Measurements from ENCODE around the gene NRARP.

DNA sequence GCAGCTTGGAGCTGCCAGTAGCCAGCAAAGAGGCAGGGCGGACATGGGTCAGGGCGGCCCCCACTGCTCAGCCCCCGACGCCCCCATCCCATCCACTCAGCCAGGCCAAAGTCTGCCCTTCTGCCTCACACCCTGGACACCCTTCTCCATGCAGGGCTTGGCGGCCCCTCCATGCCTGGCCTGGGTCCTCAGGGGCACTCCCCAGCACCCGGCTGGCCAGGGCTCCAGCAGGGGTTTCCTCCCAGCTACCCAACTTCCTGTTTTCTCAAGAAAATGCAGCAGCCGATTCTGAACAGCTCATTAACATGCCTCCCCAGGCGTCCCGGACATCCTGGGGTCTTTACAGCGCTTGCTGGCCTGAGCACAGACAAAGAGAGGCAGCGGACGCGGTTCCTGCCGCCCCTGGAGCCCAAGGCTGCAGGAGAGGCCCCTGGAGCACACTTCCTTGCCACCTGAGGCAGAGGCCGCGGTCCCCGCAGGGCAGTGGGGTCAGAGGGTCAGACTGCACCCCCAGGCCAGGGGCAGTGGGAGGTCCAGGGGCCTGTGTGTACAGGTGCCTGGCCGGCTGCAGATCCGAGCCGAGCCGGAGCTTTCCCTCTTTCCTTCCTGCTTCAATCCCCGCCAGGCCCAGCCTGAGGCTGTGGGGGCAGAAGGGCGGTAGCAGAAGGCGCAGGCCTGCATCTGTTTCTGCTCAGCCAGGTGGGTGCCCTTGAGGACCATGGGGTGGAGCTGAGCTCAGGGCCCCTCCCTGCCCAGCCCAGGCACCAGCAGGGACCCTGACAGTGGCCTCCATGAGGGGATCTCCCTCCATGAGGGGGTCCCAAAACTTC, 18.7 kb upstream of the NRARP start:
- no peak for TF ChIP-seq POLR2AphosphoS5 (IDR thresholded peaks at IDR 0.05)
- TF ChIP-seq, protein P1, sequence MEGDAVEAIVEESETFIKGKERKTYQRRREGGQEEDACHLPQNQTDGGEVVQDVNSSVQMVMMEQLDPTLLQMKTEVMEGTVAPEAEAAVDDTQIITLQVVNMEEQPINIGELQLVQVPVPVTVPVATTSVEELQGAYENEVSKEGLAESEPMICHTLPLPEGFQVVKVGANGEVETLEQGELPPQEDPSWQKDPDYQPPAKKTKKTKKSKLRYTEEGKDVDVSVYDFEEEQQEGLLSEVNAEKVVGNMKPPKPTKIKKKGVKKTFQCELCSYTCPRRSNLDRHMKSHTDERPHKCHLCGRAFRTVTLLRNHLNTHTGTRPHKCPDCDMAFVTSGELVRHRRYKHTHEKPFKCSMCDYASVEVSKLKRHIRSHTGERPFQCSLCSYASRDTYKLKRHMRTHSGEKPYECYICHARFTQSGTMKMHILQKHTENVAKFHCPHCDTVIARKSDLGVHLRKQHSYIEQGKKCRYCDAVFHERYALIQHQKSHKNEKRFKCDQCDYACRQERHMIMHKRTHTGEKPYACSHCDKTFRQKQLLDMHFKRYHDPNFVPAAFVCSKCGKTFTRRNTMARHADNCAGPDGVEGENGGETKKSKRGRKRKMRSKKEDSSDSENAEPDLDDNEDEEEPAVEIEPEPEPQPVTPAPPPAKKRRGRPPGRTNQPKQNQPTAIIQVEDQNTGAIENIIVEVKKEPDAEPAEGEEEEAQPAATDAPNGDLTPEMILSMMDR (IDR thresholded peaks at IDR 0.05): no peak
